A673 (cell line): ENCODE results near the gene ETV3. TPM values are rescaled to one million over a fixed set of nuclear protein-coding genes. Genes with fewer than 3 reads are reported as not detected.
A peak's percentile ranks its signal among the peaks of the same experiment; 100 is the strongest.

Source experiments
- BruUV-seq: library from RNA; stranded (reverse); fragments of 400-500 nt; replicated peaks from 2 replicates; lab custom pipeline; 2021; lab: Mats Ljungman, UMichigan
- CTCF ChIA-PET: fragments of 300-600 bp; sonication (Branson Sonifier 250); formaldehyde crosslinking; loops from one replicate; lab custom pipeline; 2022; ENCODE audit warnings: antibody characterized with exemption; lab: Charles Lee
- POLR2A ChIA-PET: fragments of 300-600 bp; sonication (Branson Sonifier 250); formaldehyde crosslinking; loops from one replicate; lab custom pipeline; 2022; ENCODE audit warnings: antibody characterized with exemption; ENCODE audit not compliant: low non-redundant PET; lab: Charles Lee
- DNase-seq: peaks from one replicate; pipeline ENCODE4 v3.0.0-alpha.2; 2015; ENCODE audit warnings: low spot score
- H3K27ac ChIP-seq: fragments of 200-600 bp; sonication (generic); 2 replicates; pipeline ENCODE4 v1.5.1; 2016; ENCODE audit warnings: mixed run types, low read depth, mild to moderate bottlenecking, mixed read lengths, antibody characterized with exemption, low read length; ENCODE audit not compliant: poor library complexity, severe bottlenecking
- H3K27me3 ChIP-seq: fragments of 200-600 bp; sonication (generic); replicated peaks from 2 replicates; pipeline ENCODE4 v1.6.1; 2017; ENCODE audit warnings: mixed run types, low read depth, mild to moderate bottlenecking, mixed read lengths, antibody characterized with exemption, low read length; ENCODE audit not compliant: insufficient read depth, poor library complexity
- H3K36me3 ChIP-seq: fragments of 200-600 bp; sonication (generic); 2 replicates; pipeline ENCODE4 v1.6.1; 2016; ENCODE audit warnings: mixed run types, mild to moderate bottlenecking, mixed read lengths, antibody characterized with exemption, low read length; ENCODE audit not compliant: insufficient read depth, poor library complexity, severe bottlenecking
- H3K4me1 ChIP-seq: fragments of 200-600 bp; sonication (generic); 2 replicates; pipeline ENCODE4 v1.6.1; 2017; ENCODE audit warnings: mixed run types, mild to moderate bottlenecking, mixed read lengths, antibody characterized with exemption, low read length; ENCODE audit not compliant: insufficient read depth, poor library complexity, severe bottlenecking
- H3K4me3 ChIP-seq: fragments of 200-600 bp; sonication (generic); 2 replicates; pipeline ENCODE4 v1.5.1; 2016; ENCODE audit warnings: low read depth, mixed run types, mild to moderate bottlenecking, mixed read lengths, low read length; ENCODE audit not compliant: poor library complexity, severe bottlenecking
- H3K9me3 ChIP-seq: fragments of 200-600 bp; sonication (generic); 2 replicates; pipeline ENCODE4 v1.6.1; 2016; ENCODE audit warnings: mixed run types, low read depth, mild to moderate bottlenecking, mixed read lengths, antibody characterized with exemption, low read length; ENCODE audit not compliant: poor library complexity, severe bottlenecking
- CTCF ChIP-seq: fragments of 300-800, 200-600 bp; sonication (generic); conservative IDR thresholded peaks from 2 replicates; pipeline ENCODE4 v1.5.1; 2017; ENCODE audit warnings: low read depth, mild to moderate bottlenecking, antibody characterized with exemption, low read length, moderate library complexity, mixed read lengths
- EZH2 ChIP-seq: fragments of 200-600 bp; sonication (generic); IDR thresholded peaks from 2 replicates; pipeline ENCODE4 v1.6.1; 2017; ENCODE audit warnings: borderline replicate concordance, low read depth, mild to moderate bottlenecking, mixed read lengths, antibody characterized with exemption, low read length; ENCODE audit not compliant: poor library complexity, severe bottlenecking
- intact Hi-C: fragments of 100-400 bp; cut with micrococcal nuclease; formaldehyde crosslinking; loops from one replicate; pipeline ENCODE4 v1.10.0; 2022; ENCODE audit not compliant: unreplicated experiment
- total RNA-seq: library from RNA; stranded (reverse); gene quantifications from 2 replicates; pipeline ENCODE4 v1.2.3, GENCODE V29; 2021

The ETV3 gene
- total RNA-seq, 1 experiment from 2014 or later, result 46.1 TPM

- BruUV-seq, result no TSS peak
- H3K27ac ChIP-seq, result peak overlapping the region; percentile 51
- no peaks in the 10 kb centered on the region for H3K36me3 ChIP-seq
- peak; percentile 73 for DNase-seq
- CTCF ChIA-PET, result interaction anchor here (0.5 to 4.1 kb wide), 3 partner anchors 53 to 294 kb away, joined by 4 to 98 read pairs (median 5); no protein-coding TSS in a partner anchor
- H3K4me3 ChIP-seq, result no peak overlapping the region
- TF ChIP-seq EZH2 (no peak), CTCF (no peak)
- no peaks in the 10 kb centered on the region for H3K9me3 ChIP-seq
- intact Hi-C loops, result loop anchor here (10.0 kb wide), 1 partner anchor 259 kb away; the partner anchor contains the start of gene PEAR1
- POLR2A ChIA-PET, result no interaction called here
- H3K27me3 ChIP-seq, result no peaks in the 10 kb centered on the region
- peaks cover 66% of the 10 kb centered on the region for H3K4me1 ChIP-seq
These were observed 16.1 kb upstream of the ETV3 start for GRCh38 chr1:157154291-157154690.

GRCh38 chr1:157153746-157154145, 15.6 kb upstream of the ETV3 start:
- Histone ChIP-seq H3K9me3 (no peaks in the 10 kb centered on the region), H3K27me3 (no peaks in the 10 kb centered on the region), H3K4me1 (peaks cover 72% of the 10 kb centered on the region), H3K27ac (no peak overlapping the region), H3K36me3 (no peaks in the 10 kb centered on the region), H3K4me3 (no peak overlapping the region)
- no TSS peak for BruUV-seq
- no peak for DNase-seq
- TF ChIP-seq CTCF, result no peak
- no peak for TF ChIP-seq EZH2
- ChIA-PET POLR2A (no interaction called here), CTCF (interaction anchor here (0.6 to 4.1 kb wide), 2 partner anchors 63 to 293 kb away, joined by 5 to 98 read pairs; no protein-coding TSS in a partner anchor)
- intact Hi-C loops, result loop anchor here (10.0 kb wide), 1 partner anchor 259 kb away; the partner anchor contains the start of gene PEAR1

- BruUV-seq, result no TSS peak
- no peaks in the 10 kb centered on the region for H3K9me3 ChIP-seq
- H3K4me3 ChIP-seq, result no peak overlapping the region
- H3K27ac ChIP-seq, result no peak overlapping the region
- no peaks in the 10 kb centered on the region for H3K27me3 ChIP-seq
- H3K4me1 ChIP-seq, result peaks cover 80% of the 10 kb centered on the region
- TF ChIP-seq EZH2, result no peak
- TF ChIP-seq CTCF, result no peak
- POLR2A ChIA-PET, result no interaction called here
- CTCF ChIA-PET, result interaction anchor here (0.9 kb wide), 1 partner anchor 62 kb away, joined by 5 read pairs; no protein-coding TSS in a partner anchor
- no peak for DNase-seq
- intact Hi-C loops, result loop anchor here (10.0 kb wide), 1 partner anchor 258 kb away; the partner anchor contains the start of gene PEAR1
- H3K36me3 ChIP-seq, result no peaks in the 10 kb centered on the region
These were observed 14.3 kb upstream of the ETV3 start for GRCh38 chr1:157152510-157152909.
